Activated T-cell treated with anti-CD3 and anti-CD28 coated beads, Interleukin-2, amount 50 U/mL, for 1 hour (primary cell): ENCODE data around the gene MUC20.
"Not testable (repeated sequence)": the region's sequence is repeated elsewhere in the genome, so short reads cannot be mapped to it uniquely, and the experiment has no call there.

Experiments used
- DNase-seq: peaks from one replicate; pipeline ENCODE4 v3.0.0-alpha.2; 2020

The MUC20 gene

GRCh38 chr3:195711091-195711812 lies 9.5 kb upstream of the MUC20 start:
- not testable (repeated sequence) for DNase-seq

DNA sequence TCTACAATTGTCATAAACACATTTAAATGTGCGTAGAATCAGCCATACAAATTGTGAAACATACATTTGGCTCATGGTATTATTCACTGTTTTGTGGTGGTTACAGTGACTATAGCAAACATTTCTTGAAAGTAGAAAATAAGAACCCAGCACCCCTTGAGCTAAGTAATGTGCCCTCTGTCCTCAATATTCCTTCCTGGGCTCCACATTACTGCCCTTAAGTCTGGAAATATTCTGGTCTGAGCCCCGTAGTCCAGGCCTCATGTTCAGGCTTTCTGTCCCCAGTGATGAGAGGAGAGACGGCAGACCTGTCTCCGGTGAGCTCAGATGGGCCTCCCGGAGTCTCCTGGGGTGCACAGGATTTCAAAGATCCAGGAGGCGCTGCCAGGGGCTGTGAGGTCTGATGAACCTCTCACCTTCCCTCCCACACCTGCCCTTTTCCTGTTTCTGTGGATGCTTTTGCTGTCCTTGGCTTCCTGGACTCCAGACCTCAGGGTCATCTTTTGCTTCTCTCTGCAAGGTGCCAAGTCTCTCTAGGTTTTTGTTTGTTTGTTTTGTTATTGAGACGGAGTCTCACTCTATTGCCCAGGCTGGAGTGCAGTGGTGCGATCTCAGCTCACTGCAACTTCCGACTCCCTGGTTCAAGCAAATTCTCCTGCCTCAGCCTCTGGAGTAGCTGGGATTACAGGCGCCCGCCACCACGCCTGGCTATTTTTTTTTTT lies 8.8 kb upstream of the MUC20 start:
- no peak for DNase-seq

GRCh38 chr3:195712535-195712910 lies 8.3 kb upstream of the MUC20 start:
- DNase-seq = not testable (repeated sequence)

DNA sequence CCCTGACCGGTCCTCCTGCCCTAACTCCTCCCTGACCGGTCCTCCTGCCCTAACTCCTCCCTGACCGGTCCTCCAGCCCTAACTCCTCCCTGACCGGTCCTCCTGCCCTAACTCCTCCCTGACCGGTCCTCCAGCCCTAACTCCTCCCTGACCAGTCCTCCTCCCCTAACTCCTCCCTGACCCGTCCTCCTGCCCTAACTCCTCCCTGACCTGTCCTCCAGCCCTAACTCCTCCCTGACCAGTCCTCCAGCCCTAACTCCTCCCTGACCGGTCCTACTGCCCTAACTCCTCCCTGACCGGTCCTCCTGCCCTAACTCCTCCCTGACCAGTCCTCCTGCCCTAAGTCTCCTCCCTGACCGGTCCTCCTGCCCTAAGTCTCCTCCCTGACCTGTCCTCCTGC lies 7.6 kb upstream of the MUC20 start:
- DNase-seq = not testable (repeated sequence)

DNA sequence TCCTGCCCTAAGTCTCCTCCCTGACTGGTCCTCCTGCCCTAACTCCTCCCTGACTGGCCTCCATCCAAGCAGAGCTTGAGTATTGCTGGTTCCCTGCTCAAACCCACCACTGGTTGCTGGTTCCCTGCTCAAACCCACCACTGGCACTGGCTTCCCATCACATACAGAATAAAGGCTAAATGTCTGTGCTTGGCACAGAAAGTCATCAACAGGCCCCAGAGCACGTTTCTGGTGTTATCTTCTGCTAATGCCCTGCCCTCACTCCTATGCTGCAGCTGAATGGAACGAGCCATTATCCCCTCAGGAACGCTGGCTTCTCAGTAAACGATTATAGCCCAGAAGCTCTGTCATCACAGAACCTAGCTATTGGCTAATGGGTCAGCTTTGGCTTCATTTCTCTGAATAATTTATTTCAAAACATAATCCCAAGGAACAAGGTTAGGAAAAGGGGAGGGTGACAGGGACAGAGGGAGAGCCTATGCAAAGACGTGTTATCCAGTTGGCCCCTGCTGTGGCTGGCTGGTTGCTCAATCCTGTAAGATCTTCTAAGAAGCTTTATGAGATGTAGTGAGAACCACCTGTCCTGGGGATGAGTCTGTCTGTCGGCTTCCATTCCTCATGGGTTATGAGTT lies 6.3 kb upstream of the MUC20 start:
- DNase-seq = no peak

DNA sequence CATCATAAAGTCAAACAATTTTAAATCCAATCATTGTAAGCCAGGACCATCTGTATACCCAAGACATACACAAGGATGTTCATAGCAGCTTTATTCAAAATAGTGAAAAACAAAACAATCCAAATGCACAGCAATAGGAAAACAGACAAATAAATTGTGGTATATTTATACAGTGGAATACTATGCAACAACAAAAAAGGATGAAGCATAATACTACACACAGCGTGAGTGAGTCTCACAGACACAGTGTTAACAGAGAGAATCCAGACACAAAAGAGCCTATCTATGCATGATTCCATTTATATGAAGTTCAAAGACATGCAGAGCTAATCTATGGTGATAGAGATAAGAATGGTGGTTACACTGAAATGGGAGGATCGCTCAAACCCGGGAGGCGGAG lies 5.6 kb upstream of the MUC20 start:
- no peak for DNase-seq

DNA sequence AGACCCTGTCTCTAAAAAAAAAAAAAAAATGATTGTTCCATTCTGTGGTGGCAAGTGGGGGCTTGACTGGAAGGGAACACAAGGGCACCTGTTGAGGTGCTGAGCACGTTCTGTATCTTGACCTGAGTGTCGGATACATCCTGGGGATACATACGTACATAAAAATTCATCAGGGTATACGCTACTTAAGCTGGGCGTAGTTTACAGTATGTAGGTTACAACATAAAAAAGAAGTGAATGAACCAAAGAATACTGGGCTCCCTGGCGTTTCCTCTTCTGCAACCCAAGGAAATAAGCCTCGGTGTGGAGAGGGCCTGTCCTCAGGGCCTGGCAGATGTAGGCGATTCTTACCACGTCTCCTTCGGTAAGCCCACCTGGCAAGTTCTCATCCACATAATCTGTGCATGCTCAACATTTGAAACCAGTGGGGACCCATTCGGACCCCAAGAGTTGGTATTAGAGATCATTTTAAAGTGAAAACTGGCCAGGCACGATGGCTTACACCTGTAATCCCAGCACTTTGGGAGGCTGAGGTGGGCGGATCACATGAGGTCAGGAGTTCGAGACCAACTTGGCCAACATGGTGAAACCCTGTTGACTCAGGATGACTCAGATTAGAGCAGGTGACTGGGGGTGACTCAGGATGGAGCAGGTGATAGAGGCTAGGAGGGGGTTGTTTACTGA lies 5.1 kb upstream of the MUC20 start:
- no peak for DNase-seq

GRCh38 chr3:195717416-195717815 lies 3.4 kb upstream of the MUC20 start:
- DNase-seq = no peak

DNA sequence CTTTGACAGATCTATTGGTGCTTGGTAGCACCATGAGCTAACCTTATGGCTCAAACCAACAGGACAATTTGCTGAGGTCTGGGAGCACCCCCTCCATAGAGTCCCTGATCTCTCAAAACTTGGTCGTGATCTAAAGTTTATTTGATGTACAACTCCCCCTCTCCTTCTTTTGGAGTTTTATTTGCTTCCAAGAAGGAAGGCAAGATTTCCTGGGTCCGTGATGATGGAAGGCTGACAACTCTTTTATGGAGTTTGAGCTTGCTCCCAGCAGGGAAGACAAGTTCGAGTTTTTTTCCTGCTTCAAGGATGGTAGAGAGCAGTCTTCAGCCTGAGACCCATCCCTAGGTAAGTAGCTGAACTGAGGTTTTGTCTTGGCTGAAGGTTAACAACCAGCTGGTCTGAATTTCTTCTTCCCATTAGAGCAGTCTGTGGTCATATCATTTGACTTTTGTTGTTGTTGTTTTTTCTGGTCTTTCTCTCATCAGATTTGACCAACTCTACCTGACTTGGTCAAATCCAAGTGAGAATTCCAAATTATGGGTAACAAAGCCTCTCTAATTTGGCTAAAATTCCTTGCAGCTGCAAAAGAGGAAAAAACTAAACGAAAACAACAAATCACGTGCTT lies 2.8 kb upstream of the MUC20 start:
- no peak for DNase-seq

DNA sequence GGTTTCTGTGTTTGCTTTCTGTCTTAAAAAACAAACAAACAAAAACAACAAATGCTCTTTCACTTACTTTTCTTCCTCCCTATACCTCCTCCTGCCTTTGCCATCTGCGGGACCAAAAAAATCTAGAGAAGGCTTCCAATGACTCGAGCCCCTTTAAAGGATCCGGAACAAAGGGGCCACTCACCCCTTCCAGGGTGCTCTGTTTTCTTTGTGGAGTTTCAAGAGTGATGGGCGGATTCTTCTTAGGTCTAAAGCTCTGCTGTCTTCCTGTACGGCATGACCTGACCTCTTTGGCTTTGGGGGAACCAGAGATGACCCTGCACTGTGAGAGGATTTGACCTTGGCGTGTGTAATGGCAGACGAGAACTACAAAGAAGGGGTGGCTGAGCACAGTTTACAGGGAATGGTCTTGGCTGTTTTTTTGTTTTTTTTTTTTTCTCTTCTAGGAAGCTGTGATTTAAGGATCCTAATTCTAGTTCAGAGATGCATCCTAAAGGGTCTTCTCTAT lies 2.2 kb upstream of the MUC20 start:
- DNase-seq = no peak

DNA sequence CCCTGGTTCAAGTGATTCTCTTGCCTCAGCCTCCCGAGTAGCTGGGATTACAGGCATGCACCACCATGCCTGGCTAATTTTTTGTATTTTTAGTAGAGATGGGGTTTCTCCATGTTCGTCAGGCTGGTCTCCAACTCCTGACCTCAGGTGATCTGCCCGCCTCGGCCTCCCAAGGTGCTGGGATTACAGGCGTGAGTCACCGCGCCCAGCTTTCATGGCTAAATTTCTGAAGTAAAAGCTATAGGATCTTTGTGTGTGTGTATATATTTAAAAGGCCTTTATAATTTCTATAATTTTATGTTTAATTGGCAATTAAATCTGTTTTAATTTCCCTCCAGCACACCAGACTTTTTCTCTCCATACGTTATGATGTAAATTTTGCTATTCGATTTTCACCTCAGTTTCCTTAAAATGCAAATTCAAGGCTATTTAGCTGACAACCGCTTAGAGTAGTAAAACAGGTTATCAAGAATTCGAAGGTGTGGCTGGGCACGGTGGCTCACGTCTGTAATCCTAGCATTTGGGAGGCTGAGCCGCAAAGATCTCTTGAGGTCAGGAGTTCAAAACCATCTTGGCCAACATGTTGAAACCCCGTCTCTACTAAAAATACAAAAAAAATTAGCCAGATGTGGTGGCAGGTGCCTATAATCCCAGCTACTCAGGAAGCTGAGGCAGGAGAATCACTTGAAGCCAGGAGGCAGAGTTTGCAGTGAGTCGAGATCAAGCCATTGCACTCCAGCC lies 1.1 kb upstream of the MUC20 start:
- DNase-seq = not testable (repeated sequence)

GRCh38 chr3:195722139-195722995 lies 1.6 kb downstream of the MUC20 start:
- not testable (repeated sequence) for DNase-seq

GRCh38 chr3:195722996-195723345 lies 2.2 kb downstream of the MUC20 start:
- DNase-seq = not testable (repeated sequence)

GRCh38 chr3:195724363-195724762 lies 3.6 kb downstream of the MUC20 start:
- DNase-seq = not testable (repeated sequence)

DNA sequence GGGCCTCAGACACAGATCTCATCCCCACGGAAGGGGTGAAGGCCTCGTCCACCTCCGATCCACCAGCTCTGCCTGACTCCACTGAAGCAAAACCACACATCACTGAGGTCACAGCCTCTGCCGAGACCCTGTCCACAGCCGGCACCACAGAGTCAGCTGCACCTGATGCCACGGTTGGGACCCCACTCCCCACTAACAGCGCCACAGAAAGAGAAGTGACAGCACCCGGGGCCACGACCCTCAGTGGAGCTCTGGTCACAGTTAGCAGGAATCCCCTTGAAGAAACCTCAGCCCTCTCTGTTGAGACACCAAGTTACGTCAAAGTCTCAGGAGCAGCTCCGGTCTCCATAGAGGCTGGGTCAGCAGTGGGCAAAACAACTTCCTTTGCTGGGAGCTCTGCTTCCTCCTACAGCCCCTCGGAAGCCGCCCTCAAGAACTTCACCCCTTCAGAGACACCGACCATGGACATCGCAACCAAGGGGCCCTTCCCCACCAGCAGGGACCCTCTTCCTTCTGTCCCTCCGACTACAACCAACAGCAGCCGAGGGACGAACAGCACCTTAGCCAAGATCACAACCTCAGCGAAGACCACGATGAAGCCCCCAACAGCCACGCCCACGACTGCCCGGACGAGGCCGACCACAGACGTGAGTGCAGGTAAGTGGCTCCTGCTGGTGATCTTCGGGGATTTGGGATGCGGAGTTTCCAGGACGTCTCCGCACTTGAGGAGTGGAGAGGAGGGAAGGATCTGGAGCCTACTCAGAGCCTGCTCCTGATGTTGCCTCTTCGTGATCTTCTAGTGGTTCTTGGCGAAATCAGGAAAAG lies 5.3 kb downstream of the MUC20 start:
- DNase-seq = not testable (repeated sequence)

DNA sequence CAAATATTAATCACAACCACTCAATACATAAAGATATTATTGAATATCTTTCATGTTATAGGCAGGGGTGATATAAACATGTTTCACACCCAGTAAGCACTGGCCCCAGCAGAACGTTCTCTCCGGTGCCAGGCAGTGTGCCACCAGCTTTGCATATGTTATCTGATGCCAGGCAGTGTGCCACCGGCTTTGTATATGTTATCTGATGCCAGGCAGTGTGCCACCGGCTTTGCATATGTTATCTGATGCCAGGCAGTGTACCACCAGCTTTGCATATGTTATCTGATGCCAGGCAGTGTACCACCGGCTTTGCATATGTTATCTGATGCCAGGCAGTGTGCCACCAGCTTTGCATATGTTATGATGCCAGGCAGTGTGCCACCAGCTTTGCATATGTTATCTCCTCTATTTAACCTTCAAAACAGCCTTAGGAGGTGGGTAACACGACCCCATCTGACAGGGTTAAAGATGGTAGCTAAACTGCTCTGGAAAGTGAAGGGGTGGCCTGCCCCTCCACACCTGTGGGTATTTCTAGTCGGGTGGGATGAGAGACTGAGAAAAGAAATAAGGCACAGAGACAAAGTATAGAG lies 6.9 kb downstream of the MUC20 start:
- DNase-seq = no peak

DNA sequence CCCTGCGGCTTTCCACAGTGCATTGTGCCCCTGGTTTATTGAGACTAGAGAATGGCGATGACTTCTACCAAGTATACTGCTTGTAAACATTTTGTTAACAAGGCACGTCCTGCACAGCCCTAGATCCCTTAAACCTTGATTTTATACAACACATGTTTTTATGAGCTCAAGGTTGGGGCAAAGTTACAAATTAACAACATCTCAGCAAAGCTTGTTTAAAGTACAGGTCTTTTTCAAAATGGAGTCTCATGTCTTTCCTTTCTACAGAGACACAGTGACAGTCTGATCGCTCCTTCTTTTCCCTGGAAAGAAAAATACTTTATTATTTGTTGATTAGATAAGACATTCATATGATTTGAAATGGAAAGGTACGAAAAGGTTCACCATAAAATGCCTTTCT lies 8.0 kb downstream of the MUC20 start:
- not testable (repeated sequence) for DNase-seq

GRCh38 chr3:195729476-195730251 lies 8.9 kb downstream of the MUC20 start:
- no peak for DNase-seq

DNA sequence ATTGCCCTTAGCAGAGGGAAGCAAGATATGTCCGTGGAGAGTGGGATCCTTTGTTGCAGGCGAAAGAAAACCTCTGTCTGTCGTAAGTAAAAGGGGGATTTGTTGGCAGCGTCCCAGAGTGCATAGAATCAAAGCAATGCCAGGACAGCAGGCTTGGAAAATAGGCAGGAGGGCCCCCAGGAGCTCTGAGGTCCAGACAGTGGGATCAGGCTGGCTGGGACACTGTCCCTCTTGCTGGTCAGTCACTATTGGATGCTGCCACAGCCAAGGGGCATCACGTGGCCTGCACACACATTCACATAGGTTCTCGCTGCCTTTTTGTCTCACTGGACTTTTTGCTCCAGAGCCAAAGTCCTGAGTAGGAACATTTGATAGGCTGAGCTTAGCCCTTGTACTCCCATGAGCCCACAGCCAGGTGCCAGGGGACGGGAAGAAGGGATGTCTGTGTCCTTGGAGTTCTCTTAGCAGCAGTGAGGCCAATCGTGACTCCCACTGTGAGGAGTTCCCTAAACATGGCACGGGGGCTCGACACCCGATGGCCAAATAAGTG lies 10.7 kb downstream of the MUC20 start:
- no peak for DNase-seq
